ENCODE measurements around the gene ESRRB. TPM values are rescaled to one million over a fixed set of nuclear protein-coding genes. Genes with fewer than 3 reads are reported as not detected.

The ESRRB gene
- total RNA-seq, 2 donors from 2014 or later = 0.10 to 0.21 TPM

DNA sequence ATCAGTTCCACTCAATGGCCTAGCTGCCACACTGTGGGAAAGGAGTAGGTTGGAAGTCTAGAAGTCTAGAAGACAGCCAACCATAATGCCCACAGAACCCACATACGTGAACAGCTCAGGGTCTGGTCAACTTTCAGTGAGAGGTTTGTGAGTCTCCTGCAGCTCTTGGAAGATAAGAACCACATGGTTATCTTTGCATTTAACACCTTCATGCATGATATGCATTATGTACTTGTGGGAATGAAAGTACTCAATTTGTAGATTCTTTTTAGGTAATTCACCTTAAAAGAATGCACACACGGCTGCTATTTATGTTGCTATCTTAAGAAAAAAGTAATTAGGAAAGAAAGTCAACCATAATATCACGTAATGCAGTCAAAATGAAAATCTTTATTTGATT is 126.7 kb downstream of the ESRRB start:
- H3K9ac ChIP-seq (ENCODE audit: low read depth in 2 of 2, low read length in 2 of 2) = no peak overlapping the region
- no peaks in the 10 kb centered on the region for H3K9me3 ChIP-seq
- no peaks in the 10 kb centered on the region for H3K27me3 ChIP-seq
- no peaks in the 10 kb centered on the region for H3K36me3 ChIP-seq
- intact Hi-C loops (cut with DNase I) = no loop called here
- no peak for DNase-seq
- H3K4me3 ChIP-seq = no peak overlapping the region
- TF ChIP-seq, protein P1, sequence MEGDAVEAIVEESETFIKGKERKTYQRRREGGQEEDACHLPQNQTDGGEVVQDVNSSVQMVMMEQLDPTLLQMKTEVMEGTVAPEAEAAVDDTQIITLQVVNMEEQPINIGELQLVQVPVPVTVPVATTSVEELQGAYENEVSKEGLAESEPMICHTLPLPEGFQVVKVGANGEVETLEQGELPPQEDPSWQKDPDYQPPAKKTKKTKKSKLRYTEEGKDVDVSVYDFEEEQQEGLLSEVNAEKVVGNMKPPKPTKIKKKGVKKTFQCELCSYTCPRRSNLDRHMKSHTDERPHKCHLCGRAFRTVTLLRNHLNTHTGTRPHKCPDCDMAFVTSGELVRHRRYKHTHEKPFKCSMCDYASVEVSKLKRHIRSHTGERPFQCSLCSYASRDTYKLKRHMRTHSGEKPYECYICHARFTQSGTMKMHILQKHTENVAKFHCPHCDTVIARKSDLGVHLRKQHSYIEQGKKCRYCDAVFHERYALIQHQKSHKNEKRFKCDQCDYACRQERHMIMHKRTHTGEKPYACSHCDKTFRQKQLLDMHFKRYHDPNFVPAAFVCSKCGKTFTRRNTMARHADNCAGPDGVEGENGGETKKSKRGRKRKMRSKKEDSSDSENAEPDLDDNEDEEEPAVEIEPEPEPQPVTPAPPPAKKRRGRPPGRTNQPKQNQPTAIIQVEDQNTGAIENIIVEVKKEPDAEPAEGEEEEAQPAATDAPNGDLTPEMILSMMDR (IDR thresholded peaks at IDR 0.05) = no peak
- H3K4me1 ChIP-seq = no peaks in the 10 kb centered on the region
- H3K27ac ChIP-seq = no peak overlapping the region

DNA sequence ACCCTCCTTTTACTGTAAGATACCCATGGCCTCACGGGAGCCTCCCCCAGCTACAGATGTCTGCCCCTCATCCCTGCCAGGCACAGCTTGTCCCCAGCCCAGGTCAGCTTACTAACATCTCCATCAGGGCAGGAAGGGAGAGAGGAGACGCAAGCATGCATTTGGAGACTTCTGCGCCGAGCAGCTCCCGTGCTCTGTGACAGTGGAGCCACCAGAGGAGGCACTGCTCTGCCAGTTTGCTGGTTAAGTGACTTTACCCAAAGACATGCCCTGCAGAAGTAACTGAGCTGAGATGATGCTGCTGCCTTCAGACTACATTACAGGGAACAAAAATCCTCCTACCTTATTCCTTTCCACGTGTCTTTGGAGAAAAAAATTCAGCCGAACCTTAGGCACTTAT is 133.4 kb downstream of the ESRRB start:
- Histone ChIP-seq H3K4me1 (no peaks in the 10 kb centered on the region), H3K9ac (ENCODE audit: low read depth in 2 of 2, low read length in 2 of 2) (no peak overlapping the region), H3K36me3 (no peaks in the 10 kb centered on the region), H3K27me3 (no peaks in the 10 kb centered on the region), H3K4me3 (no peak overlapping the region), H3K9me3 (no peaks in the 10 kb centered on the region), H3K27ac (no peak overlapping the region)
- intact Hi-C loops (cut with DNase I) = no loop called here
- TF ChIP-seq, protein P1 (IDR thresholded peaks at IDR 0.05) = no peak
- no peak for DNase-seq

DNA sequence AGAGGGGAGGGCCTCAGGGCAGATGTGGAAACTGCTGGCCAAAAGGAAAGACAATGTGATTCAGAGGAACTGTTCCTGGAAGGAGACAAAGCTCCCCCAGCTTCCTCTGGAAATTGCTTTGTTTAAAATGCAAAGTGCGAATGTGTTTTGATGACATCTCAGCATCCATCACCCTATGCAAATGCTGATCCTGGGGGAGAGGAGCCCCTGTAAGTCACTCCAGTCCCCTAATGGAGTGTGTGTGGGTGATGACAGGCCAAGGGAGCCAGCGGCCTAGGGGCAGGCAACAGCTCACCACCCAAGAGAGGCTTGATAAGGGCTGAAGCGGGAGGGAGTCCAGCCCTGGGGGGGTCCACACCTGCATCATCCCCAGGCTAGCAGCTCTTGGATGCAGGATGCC is 134.2 kb downstream of the ESRRB start:
- Histone ChIP-seq H3K9ac (ENCODE audit: low read depth in 2 of 2, low read length in 2 of 2) (no peak overlapping the region), H3K27ac (no peak overlapping the region), H3K36me3 (no peaks in the 10 kb centered on the region), H3K27me3 (no peaks in the 10 kb centered on the region), H3K4me1 (no peaks in the 10 kb centered on the region), H3K4me3 (no peak overlapping the region), H3K9me3 (no peaks in the 10 kb centered on the region)
- intact Hi-C loops (cut with DNase I) = no loop called here
- no peak for DNase-seq
- TF ChIP-seq, protein P1 (IDR thresholded peaks at IDR 0.05) = no peak

DNA sequence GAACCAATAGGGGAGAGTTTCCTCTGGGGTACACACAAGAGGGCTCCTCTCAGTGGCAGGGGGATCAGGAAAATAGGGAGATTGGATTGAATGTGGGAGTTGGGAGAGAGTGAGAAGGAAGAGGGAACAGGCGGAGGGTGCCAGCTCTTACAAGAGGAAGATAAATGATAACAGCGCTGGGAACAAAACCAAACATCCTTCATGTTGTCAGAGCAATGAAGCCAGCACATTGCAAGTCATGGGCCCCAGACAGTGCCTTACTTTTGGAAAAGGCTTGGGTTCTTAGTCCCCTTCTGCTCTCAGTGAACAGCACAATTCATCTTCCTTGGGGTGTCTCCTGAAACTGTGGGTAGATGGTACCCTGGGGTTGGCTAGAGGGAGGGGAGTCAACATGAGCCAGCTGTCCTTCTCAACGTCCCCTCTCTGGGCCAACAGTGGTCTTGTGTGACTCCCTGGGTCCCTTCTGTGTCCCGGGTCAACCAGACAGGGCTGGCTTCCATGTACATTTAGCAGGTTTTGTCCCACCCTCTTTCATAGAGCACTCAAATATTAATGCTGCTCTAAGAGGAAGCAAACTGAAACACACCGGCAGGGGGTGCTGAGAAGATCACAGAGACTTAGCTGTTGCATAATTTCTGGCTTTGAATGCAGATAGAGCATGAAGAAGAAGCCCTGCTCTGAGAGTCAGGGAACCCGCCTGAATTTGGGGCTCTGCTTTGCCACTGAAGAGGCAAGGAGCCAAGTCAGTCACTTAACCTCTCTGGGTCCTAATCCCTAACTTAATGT is 138.5 kb downstream of the ESRRB start:
- no peak overlapping the region for H3K27ac ChIP-seq
- no peaks in the 10 kb centered on the region for H3K36me3 ChIP-seq
- DNase-seq = no peak
- TF ChIP-seq, protein P1 (IDR thresholded peaks at IDR 0.05) = no peak
- H3K4me3 ChIP-seq = no peak overlapping the region
- no peaks in the 10 kb centered on the region for H3K27me3 ChIP-seq
- H3K9me3 ChIP-seq = no peaks in the 10 kb centered on the region
- H3K4me1 ChIP-seq = no peaks in the 10 kb centered on the region
- H3K9ac ChIP-seq (ENCODE audit: low read depth in 2 of 2, low read length in 2 of 2) = no peak overlapping the region
- intact Hi-C loops (cut with DNase I) = no loop called here

DNA sequence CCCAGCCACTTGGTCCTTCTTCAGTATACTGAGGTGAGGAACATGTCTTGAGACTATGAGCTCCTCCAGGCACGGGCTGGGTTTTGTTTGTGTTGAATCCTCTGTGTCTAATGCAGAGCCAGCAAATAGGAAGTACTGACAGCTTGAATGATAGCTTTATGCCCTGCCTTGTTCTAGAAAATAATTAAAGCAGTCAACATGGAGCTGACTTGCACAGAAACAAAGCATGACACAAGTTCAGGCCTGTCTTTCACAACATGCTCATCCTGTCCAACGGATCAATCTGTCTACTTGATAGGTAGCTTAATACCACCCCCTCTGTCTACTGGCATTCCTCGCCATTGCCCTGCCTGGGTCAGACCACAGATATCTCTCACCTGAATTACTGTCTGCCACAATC is 140.9 kb downstream of the ESRRB start:
- TF ChIP-seq, protein P1 (IDR thresholded peaks at IDR 0.05) = no peak
- Histone ChIP-seq H3K27me3 (no peaks in the 10 kb centered on the region), H3K4me3 (no peak overlapping the region), H3K4me1 (no peaks in the 10 kb centered on the region), H3K36me3 (no peaks in the 10 kb centered on the region), H3K9me3 (no peaks in the 10 kb centered on the region), H3K27ac (no peak overlapping the region), H3K9ac (ENCODE audit: low read depth in 2 of 2, low read length in 2 of 2) (no peak overlapping the region)
- DNase-seq = no peak
- intact Hi-C loops (cut with DNase I) = no loop called here

Data from colonic mucosa (tissue), 4 donors.